ENCODE data around the gene RAET1L. TPM values are rescaled to one million over a fixed set of nuclear protein-coding genes. Genes with fewer than 3 reads are reported as not detected.
"Not testable (repeated sequence)": the region's sequence is repeated elsewhere in the genome, so short reads cannot be mapped to it uniquely, and the experiment has no call there.

The RAET1L gene
- total RNA-seq, 1 experiment from 2014 or later = 1.2 TPM

- intact Hi-C loops (cut with micrococcal nuclease) = no loop called here
- H3K36me3 Mint-ChIP-seq (ENCODE audit: insufficient read depth, unreplicated experiment) = no peaks in the 10 kb centered on the region
- no peak overlapping the region for H3K4me3 Mint-ChIP-seq (ENCODE audit: unreplicated experiment)
- no peak for DNase-seq (ENCODE audit: unreplicated experiment)
- BruUV-seq (replicated peaks) = no TSS peak
- no peaks in the 10 kb centered on the region for H3K4me1 Mint-ChIP-seq (ENCODE audit: insufficient read depth, unreplicated experiment)
- H3K27me3 Mint-ChIP-seq (ENCODE audit: insufficient read depth, unreplicated experiment) = peaks cover 47% of the 10 kb centered on the region
- TF ChIP-seq CTCF (IDR thresholded peaks at IDR 0.05; ENCODE audit: unreplicated experiment) = no peak
- ChIA-PET POLR2A (no interaction called here), CTCF (no interaction called here)
- H3K27ac Mint-ChIP-seq (ENCODE audit: low read depth, unreplicated experiment) = no peak overlapping the region
- no peaks in the 10 kb centered on the region for H3K9me3 Mint-ChIP-seq (ENCODE audit: unreplicated experiment)
These were observed 49.9 kb downstream of the RAET1L start for GRCh38 chr6:149975400-149975799.

DNA sequence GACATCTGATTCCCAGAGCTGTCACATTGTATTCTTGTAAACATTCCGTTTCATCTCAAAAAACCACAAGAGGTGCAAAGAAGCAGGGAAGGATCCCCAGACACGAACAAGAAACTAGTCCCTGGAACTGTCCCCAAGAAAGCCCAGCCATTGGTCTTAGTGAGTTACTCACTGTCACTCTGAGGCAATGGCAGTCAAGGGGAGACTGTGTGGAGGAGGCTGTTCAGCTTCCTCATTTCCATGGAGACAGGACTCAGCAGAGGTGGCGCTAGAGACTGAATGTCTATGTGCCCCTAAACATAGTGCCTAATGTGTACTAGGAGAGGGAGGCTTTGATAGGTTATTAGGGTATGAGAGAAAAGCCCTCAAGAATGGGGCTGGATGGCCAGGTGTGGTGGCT is 50.5 kb downstream of the RAET1L start:
- Mint-ChIP-seq H3K4me3 (ENCODE audit: unreplicated experiment) (no peak overlapping the region), H3K36me3 (ENCODE audit: insufficient read depth, unreplicated experiment) (no peaks in the 10 kb centered on the region), H3K4me1 (ENCODE audit: insufficient read depth, unreplicated experiment) (no peaks in the 10 kb centered on the region), H3K27ac (ENCODE audit: low read depth, unreplicated experiment) (no peak overlapping the region), H3K27me3 (ENCODE audit: insufficient read depth, unreplicated experiment) (peaks cover 53% of the 10 kb centered on the region), H3K9me3 (ENCODE audit: unreplicated experiment) (no peaks in the 10 kb centered on the region)
- ChIA-PET CTCF (no interaction called here), POLR2A (no interaction called here)
- no peak for DNase-seq (ENCODE audit: unreplicated experiment)
- intact Hi-C loops (cut with micrococcal nuclease) = no loop called here
- no peak for TF ChIP-seq CTCF (IDR thresholded peaks at IDR 0.05; ENCODE audit: unreplicated experiment)
- no TSS peak for BruUV-seq (replicated peaks)

GRCh38 chr6:149974394-149974793 is 50.9 kb downstream of the RAET1L start:
- BruUV-seq (replicated peaks); H3K4me1 Mint-ChIP-seq (ENCODE audit: insufficient read depth, unreplicated experiment); H3K27ac Mint-ChIP-seq (ENCODE audit: low read depth, unreplicated experiment); H3K36me3 Mint-ChIP-seq (ENCODE audit: insufficient read depth, unreplicated experiment); H3K4me3 Mint-ChIP-seq (ENCODE audit: unreplicated experiment); H3K9me3 Mint-ChIP-seq (ENCODE audit: unreplicated experiment); POLR2A ChIA-PET; intact Hi-C loops (cut with micrococcal nuclease); DNase-seq (ENCODE audit: unreplicated experiment): not testable (repeated sequence)
- CTCF ChIA-PET = interaction anchor here (0.6 kb wide), 1 partner anchor 76 kb away, joined by 4 read pairs; no protein-coding TSS in a partner anchor
- peaks cover 52% of the 10 kb centered on the region for H3K27me3 Mint-ChIP-seq (ENCODE audit: insufficient read depth, unreplicated experiment)

DNA sequence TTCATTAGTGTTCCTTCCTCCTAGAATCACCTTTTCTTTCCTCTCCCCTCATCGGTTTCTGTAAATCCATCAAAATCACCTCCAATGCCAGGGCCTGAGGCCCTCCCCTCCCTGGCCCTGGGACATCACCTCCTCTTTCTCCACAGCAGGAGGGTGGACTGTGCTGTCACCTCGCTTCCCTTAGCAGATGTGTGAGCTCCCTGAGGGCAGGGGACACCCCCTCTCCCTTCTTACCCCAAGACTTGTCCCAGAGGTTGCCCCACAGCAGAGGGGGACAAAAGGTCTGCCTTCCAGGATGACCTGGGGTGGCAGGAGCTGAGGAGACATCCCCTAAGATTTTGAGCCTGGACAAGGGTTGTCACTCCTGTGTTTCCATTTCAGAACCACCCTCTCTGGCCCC is 55.7 kb downstream of the RAET1L start:
- POLR2A ChIA-PET = no interaction called here
- Mint-ChIP-seq H3K4me3 (ENCODE audit: unreplicated experiment) (no peak overlapping the region), H3K9me3 (ENCODE audit: unreplicated experiment) (no peaks in the 10 kb centered on the region), H3K27me3 (ENCODE audit: insufficient read depth, unreplicated experiment) (peaks cover 21% of the 10 kb centered on the region), H3K4me1 (ENCODE audit: insufficient read depth, unreplicated experiment) (no peaks in the 10 kb centered on the region), H3K36me3 (ENCODE audit: insufficient read depth, unreplicated experiment) (no peaks in the 10 kb centered on the region), H3K27ac (ENCODE audit: low read depth, unreplicated experiment) (no peak overlapping the region)
- BruUV-seq (replicated peaks) = no TSS peak
- TF ChIP-seq CTCF (IDR thresholded peaks at IDR 0.05; ENCODE audit: unreplicated experiment) = no peak
- CTCF ChIA-PET = no interaction called here
- DNase-seq (ENCODE audit: unreplicated experiment) = no peak
- intact Hi-C loops (cut with micrococcal nuclease) = no loop called here

GRCh38 chr6:149968909-149969308 is 56.4 kb downstream of the RAET1L start:
- BruUV-seq (replicated peaks); POLR2A ChIA-PET; intact Hi-C loops (cut with micrococcal nuclease); H3K36me3 Mint-ChIP-seq (ENCODE audit: insufficient read depth, unreplicated experiment); CTCF ChIA-PET; H3K4me1 Mint-ChIP-seq (ENCODE audit: insufficient read depth, unreplicated experiment); H3K27ac Mint-ChIP-seq (ENCODE audit: low read depth, unreplicated experiment); DNase-seq (ENCODE audit: unreplicated experiment); H3K4me3 Mint-ChIP-seq (ENCODE audit: unreplicated experiment); H3K9me3 Mint-ChIP-seq (ENCODE audit: unreplicated experiment): not testable (repeated sequence)
- peaks cover 14% of the 10 kb centered on the region for H3K27me3 Mint-ChIP-seq (ENCODE audit: insufficient read depth, unreplicated experiment)

Other genes starting within 250 kb of the RAET1L start
- gene LRP11, start 161.2 kb downstream of the RAET1L start, total RNA-seq (2022) = 38.1 and 46.1 TPM in 2 replicates
- gene RAET1E, start 127.4 kb downstream of the RAET1L start, total RNA-seq (2022) = 28.9 and 37.6 TPM in 2 replicates
- 8.3 and 9.9 TPM in 2 replicates for gene RAET1G, start 102.4 kb downstream of the RAET1L start, total RNA-seq (2022)
- 3.1 and 5.2 TPM in 2 replicates for gene ULBP2, start 83.5 kb downstream of the RAET1L start, total RNA-seq (2022)
- not detected in 2 replicates for gene ULBP1, start 61.6 kb downstream of the RAET1L start, total RNA-seq (2022)
- 4.9 and 6.3 TPM in 2 replicates for gene ULBP3, start 43.6 kb upstream of the RAET1L start, total RNA-seq (2022)
- gene PPP1R14C, start 117.5 kb upstream of the RAET1L start, total RNA-seq (2022) = 32.0 and 38.7 TPM in 2 replicates